Measurements from ENCODE around the gene GULP1. TPM values are rescaled to one million over a fixed set of nuclear protein-coding genes. Genes with fewer than 3 reads are reported as not detected.

GULP1 gene
- polyA plus RNA-seq, 1 donor from 2014 or later = 10.2 TPM

GRCh38 chr2:188394931-188395472 lies 103.3 kb downstream of the GULP1 start:
- no peaks in the 10 kb centered on the region for H4K20me1 ChIP-seq (ENCODE audit: insufficient read depth)
- no peaks in the 10 kb centered on the region for H3F3A ChIP-seq (ENCODE audit: insufficient read depth, low read length, poor library complexity, severe bottlenecking)
- no peaks in the 10 kb centered on the region for H3K36me3 ChIP-seq (ENCODE audit: insufficient read depth, low read length)
- no peaks in the 10 kb centered on the region for H3K9me2 ChIP-seq (ENCODE audit: insufficient read depth, low read length)
- no peak overlapping the region for H3K9ac ChIP-seq (ENCODE audit: low read length)
- H3K9me3 ChIP-seq (ENCODE audit: low read length) = no peaks in the 10 kb centered on the region
- TF ChIP-seq, protein P1, sequence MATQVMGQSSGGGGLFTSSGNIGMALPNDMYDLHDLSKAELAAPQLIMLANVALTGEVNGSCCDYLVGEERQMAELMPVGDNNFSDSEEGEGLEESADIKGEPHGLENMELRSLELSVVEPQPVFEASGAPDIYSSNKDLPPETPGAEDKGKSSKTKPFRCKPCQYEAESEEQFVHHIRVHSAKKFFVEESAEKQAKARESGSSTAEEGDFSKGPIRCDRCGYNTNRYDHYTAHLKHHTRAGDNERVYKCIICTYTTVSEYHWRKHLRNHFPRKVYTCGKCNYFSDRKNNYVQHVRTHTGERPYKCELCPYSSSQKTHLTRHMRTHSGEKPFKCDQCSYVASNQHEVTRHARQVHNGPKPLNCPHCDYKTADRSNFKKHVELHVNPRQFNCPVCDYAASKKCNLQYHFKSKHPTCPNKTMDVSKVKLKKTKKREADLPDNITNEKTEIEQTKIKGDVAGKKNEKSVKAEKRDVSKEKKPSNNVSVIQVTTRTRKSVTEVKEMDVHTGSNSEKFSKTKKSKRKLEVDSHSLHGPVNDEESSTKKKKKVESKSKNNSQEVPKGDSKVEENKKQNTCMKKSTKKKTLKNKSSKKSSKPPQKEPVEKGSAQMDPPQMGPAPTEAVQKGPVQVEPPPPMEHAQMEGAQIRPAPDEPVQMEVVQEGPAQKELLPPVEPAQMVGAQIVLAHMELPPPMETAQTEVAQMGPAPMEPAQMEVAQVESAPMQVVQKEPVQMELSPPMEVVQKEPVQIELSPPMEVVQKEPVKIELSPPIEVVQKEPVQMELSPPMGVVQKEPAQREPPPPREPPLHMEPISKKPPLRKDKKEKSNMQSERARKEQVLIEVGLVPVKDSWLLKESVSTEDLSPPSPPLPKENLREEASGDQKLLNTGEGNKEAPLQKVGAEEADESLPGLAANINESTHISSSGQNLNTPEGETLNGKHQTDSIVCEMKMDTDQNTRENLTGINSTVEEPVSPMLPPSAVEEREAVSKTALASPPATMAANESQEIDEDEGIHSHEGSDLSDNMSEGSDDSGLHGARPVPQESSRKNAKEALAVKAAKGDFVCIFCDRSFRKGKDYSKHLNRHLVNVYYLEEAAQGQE (IDR thresholded peaks at IDR 0.05; ENCODE audit: borderline replicate concordance) = no peak
- TF ChIP-seq EZH2 (IDR thresholded peaks at IDR 0.05; ENCODE audit: borderline replicate concordance, insufficient read depth, low read length, poor library complexity, severe bottlenecking) (no peak), POLR2AphosphoS5 (IDR thresholded peaks at IDR 0.05) (no peak), TAF1 (IDR thresholded peaks at IDR 0.05; ENCODE audit: low read depth) (no peak), SMC3 (conservative IDR thresholded peaks at IDR 0.05; ENCODE audit: poor library complexity) (no peak), MXI1 (conservative IDR thresholded peaks at IDR 0.05; ENCODE audit: poor library complexity, severe bottlenecking) (no peak), RAD21 (conservative IDR thresholded peaks at IDR 0.05) (no peak), CTCF (IDR thresholded peaks at IDR 0.05; ENCODE audit: poor library complexity, severe bottlenecking) (no peak), EP300 (conservative IDR thresholded peaks at IDR 0.05; ENCODE audit: poor library complexity, severe bottlenecking) (no peak)
- no peak overlapping the region for H3K4me3 ChIP-seq (ENCODE audit: low read length)
- no peak overlapping the region for H2AFZ ChIP-seq (ENCODE audit: low read depth, low read length)
- H3K79me2 ChIP-seq (replicated peaks; ENCODE audit: insufficient read depth, low read length) = no peaks in the 10 kb centered on the region
- H3K4me2 ChIP-seq (ENCODE audit: low read length) = no peak overlapping the region
- no peak overlapping the region for H3K27ac ChIP-seq (ENCODE audit: low read length)
- no peaks in the 10 kb centered on the region for H3K27me3 ChIP-seq (ENCODE audit: insufficient read depth, low read depth, low read length)

- no peak overlapping the region for H3K27ac ChIP-seq (ENCODE audit: low read length)
- H4K20me1 ChIP-seq (ENCODE audit: insufficient read depth) = no peaks in the 10 kb centered on the region
- no peak overlapping the region for H3K4me3 ChIP-seq (ENCODE audit: low read length)
- no peaks in the 10 kb centered on the region for H3K36me3 ChIP-seq (ENCODE audit: insufficient read depth, low read length)
- H2AFZ ChIP-seq (ENCODE audit: low read depth, low read length) = no peak overlapping the region
- H3K79me2 ChIP-seq (replicated peaks; ENCODE audit: insufficient read depth, low read length) = no peaks in the 10 kb centered on the region
- H3K27me3 ChIP-seq (ENCODE audit: insufficient read depth, low read depth, low read length) = no peaks in the 10 kb centered on the region
- H3K9ac ChIP-seq (ENCODE audit: low read length) = no peak overlapping the region
- H3K4me2 ChIP-seq (ENCODE audit: low read length) = no peak overlapping the region
- no peaks in the 10 kb centered on the region for H3F3A ChIP-seq (ENCODE audit: insufficient read depth, low read length, poor library complexity, severe bottlenecking)
- no peaks in the 10 kb centered on the region for H3K9me3 ChIP-seq (ENCODE audit: low read length)
- TF ChIP-seq, protein P1 (IDR thresholded peaks at IDR 0.05; ENCODE audit: borderline replicate concordance) = no peak
- TF ChIP-seq EZH2 (IDR thresholded peaks at IDR 0.05; ENCODE audit: borderline replicate concordance, insufficient read depth, low read length, poor library complexity, severe bottlenecking) = no peak
- no peak for TF ChIP-seq RAD21 (conservative IDR thresholded peaks at IDR 0.05)
- TF ChIP-seq EP300 (conservative IDR thresholded peaks at IDR 0.05; ENCODE audit: poor library complexity, severe bottlenecking) = no peak
- TF ChIP-seq POLR2AphosphoS5 (IDR thresholded peaks at IDR 0.05) = no peak
- TF ChIP-seq TAF1 (IDR thresholded peaks at IDR 0.05; ENCODE audit: low read depth) = no peak
- TF ChIP-seq CTCF (IDR thresholded peaks at IDR 0.05; ENCODE audit: poor library complexity, severe bottlenecking) = no peak
- no peak for TF ChIP-seq MXI1 (conservative IDR thresholded peaks at IDR 0.05; ENCODE audit: poor library complexity, severe bottlenecking)
- no peak for TF ChIP-seq SMC3 (conservative IDR thresholded peaks at IDR 0.05; ENCODE audit: poor library complexity)
- H3K9me2 ChIP-seq (ENCODE audit: insufficient read depth, low read length) = no peaks in the 10 kb centered on the region
These were observed 104.4 kb downstream of the GULP1 start for GRCh38 chr2:188395903-188396689.

All from neural cell (in vitro differentiated cells).